ENCODE data around the gene FAM72C.
"Not testable (repeated sequence)": the region's sequence is repeated elsewhere in the genome, so short reads cannot be mapped to it uniquely, and the experiment has no call there.

DNA sequence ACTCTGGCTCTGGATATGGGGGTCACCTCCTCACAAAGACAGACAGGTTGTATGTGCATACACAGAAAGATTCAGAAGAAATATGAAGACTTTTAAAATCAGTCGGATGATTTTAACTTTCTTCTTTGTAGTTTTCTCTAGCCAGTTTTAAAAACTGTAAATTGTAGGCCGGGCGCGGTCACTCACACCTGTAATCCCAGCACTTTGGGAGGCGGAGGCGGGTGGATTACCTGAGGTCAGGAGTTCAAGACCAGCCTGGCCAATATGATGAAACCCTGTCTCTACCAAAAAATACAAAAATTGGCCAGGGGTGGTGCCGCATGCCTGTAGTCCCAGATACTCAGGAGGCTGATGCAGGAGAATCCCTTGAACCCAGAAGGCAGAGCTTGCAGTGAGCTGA, 58.1 kb downstream of the FAM72C start:
- not testable (repeated sequence) for TF ChIP-seq NFYB (IDR thresholded peaks at IDR 0.05; ENCODE audit: insufficient read depth, low read depth, low read length); TBL1XR1 (IDR thresholded peaks at IDR 0.05; ENCODE audit: low read depth, low read length); EZH2 (IDR thresholded peaks at IDR 0.05; ENCODE audit: borderline replicate concordance, control insufficient read depth, low read depth, low read length)
- TF ChIP-seq, protein P1, sequence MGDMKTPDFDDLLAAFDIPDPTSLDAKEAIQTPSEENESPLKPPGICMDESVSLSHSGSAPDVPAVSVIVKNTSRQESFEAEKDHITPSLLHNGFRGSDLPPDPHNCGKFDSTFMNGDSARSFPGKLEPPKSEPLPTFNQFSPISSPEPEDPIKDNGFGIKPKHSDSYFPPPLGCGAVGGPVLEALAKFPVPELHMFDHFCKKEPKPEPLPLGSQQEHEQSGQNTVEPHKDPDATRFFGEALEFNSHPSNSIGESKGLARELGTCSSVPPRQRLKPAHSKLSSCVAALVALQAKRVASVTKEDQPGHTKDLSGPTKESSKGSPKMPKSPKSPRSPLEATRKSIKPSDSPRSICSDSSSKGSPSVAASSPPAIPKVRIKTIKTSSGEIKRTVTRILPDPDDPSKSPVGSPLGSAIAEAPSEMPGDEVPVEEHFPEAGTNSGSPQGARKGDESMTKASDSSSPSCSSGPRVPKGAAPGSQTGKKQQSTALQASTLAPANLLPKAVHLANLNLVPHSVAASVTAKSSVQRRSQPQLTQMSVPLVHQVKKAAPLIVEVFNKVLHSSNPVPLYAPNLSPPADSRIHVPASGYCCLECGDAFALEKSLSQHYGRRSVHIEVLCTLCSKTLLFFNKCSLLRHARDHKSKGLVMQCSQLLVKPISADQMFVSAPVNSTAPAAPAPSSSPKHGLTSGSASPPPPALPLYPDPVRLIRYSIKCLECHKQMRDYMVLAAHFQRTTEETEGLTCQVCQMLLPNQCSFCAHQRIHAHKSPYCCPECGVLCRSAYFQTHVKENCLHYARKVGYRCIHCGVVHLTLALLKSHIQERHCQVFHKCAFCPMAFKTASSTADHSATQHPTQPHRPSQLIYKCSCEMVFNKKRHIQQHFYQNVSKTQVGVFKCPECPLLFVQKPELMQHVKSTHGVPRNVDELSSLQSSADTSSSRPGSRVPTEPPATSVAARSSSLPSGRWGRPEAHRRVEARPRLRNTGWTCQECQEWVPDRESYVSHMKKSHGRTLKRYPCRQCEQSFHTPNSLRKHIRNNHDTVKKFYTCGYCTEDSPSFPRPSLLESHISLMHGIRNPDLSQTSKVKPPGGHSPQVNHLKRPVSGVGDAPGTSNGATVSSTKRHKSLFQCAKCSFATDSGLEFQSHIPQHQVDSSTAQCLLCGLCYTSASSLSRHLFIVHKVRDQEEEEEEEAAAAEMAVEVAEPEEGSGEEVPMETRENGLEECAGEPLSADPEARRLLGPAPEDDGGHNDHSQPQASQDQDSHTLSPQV (IDR thresholded peaks at IDR 0.05) = not testable (repeated sequence)
- TF ChIP-seq, protein P2, sequence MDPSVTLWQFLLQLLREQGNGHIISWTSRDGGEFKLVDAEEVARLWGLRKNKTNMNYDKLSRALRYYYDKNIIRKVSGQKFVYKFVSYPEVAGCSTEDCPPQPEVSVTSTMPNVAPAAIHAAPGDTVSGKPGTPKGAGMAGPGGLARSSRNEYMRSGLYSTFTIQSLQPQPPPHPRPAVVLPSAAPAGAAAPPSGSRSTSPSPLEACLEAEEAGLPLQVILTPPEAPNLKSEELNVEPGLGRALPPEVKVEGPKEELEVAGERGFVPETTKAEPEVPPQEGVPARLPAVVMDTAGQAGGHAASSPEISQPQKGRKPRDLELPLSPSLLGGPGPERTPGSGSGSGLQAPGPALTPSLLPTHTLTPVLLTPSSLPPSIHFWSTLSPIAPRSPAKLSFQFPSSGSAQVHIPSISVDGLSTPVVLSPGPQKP (IDR thresholded peaks at IDR 0.05; ENCODE audit: low read depth, low read length) = not testable (repeated sequence)
- TF ChIP-seq, protein P3, sequence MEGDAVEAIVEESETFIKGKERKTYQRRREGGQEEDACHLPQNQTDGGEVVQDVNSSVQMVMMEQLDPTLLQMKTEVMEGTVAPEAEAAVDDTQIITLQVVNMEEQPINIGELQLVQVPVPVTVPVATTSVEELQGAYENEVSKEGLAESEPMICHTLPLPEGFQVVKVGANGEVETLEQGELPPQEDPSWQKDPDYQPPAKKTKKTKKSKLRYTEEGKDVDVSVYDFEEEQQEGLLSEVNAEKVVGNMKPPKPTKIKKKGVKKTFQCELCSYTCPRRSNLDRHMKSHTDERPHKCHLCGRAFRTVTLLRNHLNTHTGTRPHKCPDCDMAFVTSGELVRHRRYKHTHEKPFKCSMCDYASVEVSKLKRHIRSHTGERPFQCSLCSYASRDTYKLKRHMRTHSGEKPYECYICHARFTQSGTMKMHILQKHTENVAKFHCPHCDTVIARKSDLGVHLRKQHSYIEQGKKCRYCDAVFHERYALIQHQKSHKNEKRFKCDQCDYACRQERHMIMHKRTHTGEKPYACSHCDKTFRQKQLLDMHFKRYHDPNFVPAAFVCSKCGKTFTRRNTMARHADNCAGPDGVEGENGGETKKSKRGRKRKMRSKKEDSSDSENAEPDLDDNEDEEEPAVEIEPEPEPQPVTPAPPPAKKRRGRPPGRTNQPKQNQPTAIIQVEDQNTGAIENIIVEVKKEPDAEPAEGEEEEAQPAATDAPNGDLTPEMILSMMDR (IDR thresholded peaks at IDR 0.05 in 2 of 3, conservative IDR thresholded peaks at IDR 0.05 in 1 of 3; ENCODE audit: control insufficient read depth in 2 of 3, extremely low read depth in 1 of 3, insufficient read depth in 1 of 3, low read depth in 3 of 3, low read length in 3 of 3) = not testable (repeated sequence)

Measured in GM12878 (cell line).